Renal pelvis (tissue), 4 donors: ENCODE measurements around the gene CUEDC2. TPM values are rescaled to one million over a fixed set of nuclear protein-coding genes. Genes with fewer than 3 reads are reported as not detected.
"Not testable (repeated sequence)": the region's sequence is repeated elsewhere in the genome, so short reads cannot be mapped to it uniquely, and the experiment has no call there.

Source experiments
- DNase-seq: peaks from one replicate; pipeline ENCODE4 v3.0.0-alpha.2; 2013
- polyA plus RNA-seq, 3 donors: library from polyadenylated mRNA; unstranded; fragments of 120-200 nt; gene quantifications; one replicate each; pipeline ENCODE4 v1.2.1, GENCODE V29; 2013; ENCODE audit not compliant: insufficient read length in 3 of 3

The CUEDC2 gene
- polyA plus RNA-seq, 3 donors: 77.1 to 93.1 (median 91.5) TPM

GRCh38 chr10:102460836-102461186 is 28.4 kb upstream of the CUEDC2 start:
- no peak for DNase-seq

- no peak for DNase-seq
These were observed 26.3 kb upstream of the CUEDC2 start for GRCh38 chr10:102458656-102459055.

GRCh38 chr10:102457591-102458150 is 25.3 kb upstream of the CUEDC2 start:
- DNase-seq: no peak

- no peak for DNase-seq
These were observed 23.6 kb upstream of the CUEDC2 start for GRCh38 chr10:102455893-102456471.

- not testable (repeated sequence) for DNase-seq
These were observed 22.5 kb upstream of the CUEDC2 start for GRCh38 chr10:102454662-102455487.

GRCh38 chr10:102453502-102453901 is 21.1 kb upstream of the CUEDC2 start:
- DNase-seq: no peak

- DNase-seq: no peak
These were observed 20.4 kb upstream of the CUEDC2 start for GRCh38 chr10:102452672-102453340.

GRCh38 chr10:102451105-102451969 is 19.0 kb upstream of the CUEDC2 start, which contains the start of gene C10orf95:
Gene C10orf95, minus strand, starts transcription at chr10:102451543. Its CDS starts 450 bp downstream, at chr10:102451093.
- no peak for DNase-seq

- peak; percentile 85 for DNase-seq
These were observed 18.2 kb upstream of the CUEDC2 start for GRCh38 chr10:102450374-102451104.

- no peak for DNase-seq
These were observed 17.7 kb upstream of the CUEDC2 start for GRCh38 chr10:102450124-102450373.

- DNase-seq: peak; percentile 73
These were observed 17.1 kb upstream of the CUEDC2 start for GRCh38 chr10:102449321-102450123.

- DNase-seq: no peak
These were observed 12.5 kb upstream of the CUEDC2 start for GRCh38 chr10:102444851-102445250.

GRCh38 chr10:102438374-102438773 is 6.0 kb upstream of the CUEDC2 start:
- DNase-seq: no peak

GRCh38 chr10:102437515-102437914 is 5.1 kb upstream of the CUEDC2 start:
- no peak for DNase-seq

- DNase-seq: no peak
These were observed 3.9 kb upstream of the CUEDC2 start for GRCh38 chr10:102436312-102436711.

GRCh38 chr10:102435529-102436233 is 3.3 kb upstream of the CUEDC2 start:
- DNase-seq: no peak

- DNase-seq: no peak
These were observed 2.7 kb upstream of the CUEDC2 start for GRCh38 chr10:102435133-102435497.

- DNase-seq: no peak
These were observed 2.2 kb upstream of the CUEDC2 start for GRCh38 chr10:102434394-102435132.

GRCh38 chr10:102433619-102434046 is 1.3 kb upstream of the CUEDC2 start:
- DNase-seq: no peak
